ENCODE data around the gene CDKL1. TPM values are rescaled to one million over a fixed set of nuclear protein-coding genes. Genes with fewer than 3 reads are reported as not detected.

CDKL1 gene
- total and polyA plus RNA-seq, 8 donors, result 12.0 to 22.2 (median 17.3) TPM

DNA sequence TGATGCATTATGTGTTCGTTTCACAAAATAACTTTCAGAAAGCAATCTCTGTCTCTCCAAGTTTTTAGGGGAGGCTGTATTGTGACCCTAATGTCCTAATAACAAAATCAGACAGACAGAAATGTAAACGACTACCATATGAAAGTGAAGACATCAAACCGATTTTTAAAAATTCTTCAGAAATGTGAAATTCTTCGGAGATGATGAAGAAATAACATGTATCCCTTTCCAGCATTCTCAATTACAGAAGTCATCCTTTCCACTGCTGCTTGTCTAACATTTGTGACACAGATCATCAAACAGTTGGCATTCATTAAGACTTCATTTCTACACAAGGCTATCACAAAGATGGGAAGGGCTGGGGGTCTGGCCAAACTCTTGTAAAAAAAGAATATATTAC is 43.6 kb downstream of the CDKL1 start:
- H3K27me3 ChIP-seq, result no peaks in the 10 kb centered on the region
- ATAC-seq (no peak), DNase-seq (no peak)
- H3K4me1 ChIP-seq, result no peaks in the 10 kb centered on the region
- H3K36me3 ChIP-seq, result peaks cover 0 to 5% of the 10 kb centered on the region in 2 donors
- H3K9me3 ChIP-seq, result no peaks in the 10 kb centered on the region
- no peak overlapping the region for H3K4me3 ChIP-seq
- intact Hi-C loops (cut with DNase I), result no loop called here
- H3K27ac ChIP-seq, result no peak overlapping the region
- TF ChIP-seq, protein P1, sequence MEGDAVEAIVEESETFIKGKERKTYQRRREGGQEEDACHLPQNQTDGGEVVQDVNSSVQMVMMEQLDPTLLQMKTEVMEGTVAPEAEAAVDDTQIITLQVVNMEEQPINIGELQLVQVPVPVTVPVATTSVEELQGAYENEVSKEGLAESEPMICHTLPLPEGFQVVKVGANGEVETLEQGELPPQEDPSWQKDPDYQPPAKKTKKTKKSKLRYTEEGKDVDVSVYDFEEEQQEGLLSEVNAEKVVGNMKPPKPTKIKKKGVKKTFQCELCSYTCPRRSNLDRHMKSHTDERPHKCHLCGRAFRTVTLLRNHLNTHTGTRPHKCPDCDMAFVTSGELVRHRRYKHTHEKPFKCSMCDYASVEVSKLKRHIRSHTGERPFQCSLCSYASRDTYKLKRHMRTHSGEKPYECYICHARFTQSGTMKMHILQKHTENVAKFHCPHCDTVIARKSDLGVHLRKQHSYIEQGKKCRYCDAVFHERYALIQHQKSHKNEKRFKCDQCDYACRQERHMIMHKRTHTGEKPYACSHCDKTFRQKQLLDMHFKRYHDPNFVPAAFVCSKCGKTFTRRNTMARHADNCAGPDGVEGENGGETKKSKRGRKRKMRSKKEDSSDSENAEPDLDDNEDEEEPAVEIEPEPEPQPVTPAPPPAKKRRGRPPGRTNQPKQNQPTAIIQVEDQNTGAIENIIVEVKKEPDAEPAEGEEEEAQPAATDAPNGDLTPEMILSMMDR (IDR thresholded peaks at IDR 0.05), result no peak

DNA sequence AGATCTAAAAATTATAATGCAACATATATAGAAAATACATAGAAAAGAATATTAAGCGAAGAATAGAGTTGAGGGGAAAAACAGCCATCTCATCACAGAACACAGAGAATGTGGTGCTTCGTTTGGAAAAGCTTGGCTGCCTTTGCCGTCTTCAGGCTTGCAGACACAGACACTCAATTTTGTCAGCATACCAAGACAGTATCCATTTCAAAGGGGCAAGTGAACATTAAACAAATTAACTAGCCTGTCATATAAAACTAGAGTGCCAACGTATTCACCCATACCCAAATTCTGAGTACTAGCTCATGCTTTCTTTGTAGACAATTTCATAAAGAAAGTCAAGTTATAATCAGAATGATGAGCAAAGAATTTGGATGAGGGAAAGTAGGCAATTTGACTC is 44.1 kb downstream of the CDKL1 start:
- TF ChIP-seq, protein P1 (IDR thresholded peaks at IDR 0.05), result no peak
- DNase-seq (no peak), ATAC-seq (no peak)
- peaks cover 0 to under 1% of the 10 kb centered on the region in 2 donors for H3K36me3 ChIP-seq
- intact Hi-C loops (cut with DNase I), result no loop called here
- H3K4me1 ChIP-seq, result no peaks in the 10 kb centered on the region
- H3K4me3 ChIP-seq, result no peak overlapping the region
- no peaks in the 10 kb centered on the region for H3K9me3 ChIP-seq
- no peak overlapping the region for H3K27ac ChIP-seq
- no peaks in the 10 kb centered on the region for H3K27me3 ChIP-seq

DNA sequence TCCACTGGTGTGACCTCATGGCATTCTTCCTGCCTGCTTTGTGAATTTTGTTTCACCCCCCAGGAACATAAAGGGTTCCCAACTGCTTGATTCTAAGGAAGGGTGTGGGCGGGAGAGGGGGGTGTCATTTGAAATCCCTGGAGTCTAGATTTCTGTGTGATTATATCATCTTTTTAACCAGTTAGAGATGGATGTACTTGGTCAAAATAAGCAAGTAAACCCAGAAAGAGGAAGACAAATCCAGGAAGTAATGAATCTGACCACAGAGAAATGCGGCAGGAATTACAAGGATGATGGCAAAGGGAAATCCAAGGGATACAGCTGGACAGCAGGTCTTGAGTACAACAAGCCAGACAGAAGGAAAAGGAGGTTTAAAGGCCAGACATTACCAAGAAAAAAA is 45.7 kb downstream of the CDKL1 start:
- Histone ChIP-seq H3K9me3 (no peaks in the 10 kb centered on the region), H3K4me1 (no peaks in the 10 kb centered on the region), H3K27me3 (no peaks in the 10 kb centered on the region), H3K27ac (no peak overlapping the region), H3K36me3 (no peaks in the 10 kb centered on the region), H3K4me3 (no peak overlapping the region)
- TF ChIP-seq, protein P1 (IDR thresholded peaks at IDR 0.05), result no peak
- intact Hi-C loops (cut with DNase I), result no loop called here
- no peak for DNase-seq
- no peak for ATAC-seq

DNA sequence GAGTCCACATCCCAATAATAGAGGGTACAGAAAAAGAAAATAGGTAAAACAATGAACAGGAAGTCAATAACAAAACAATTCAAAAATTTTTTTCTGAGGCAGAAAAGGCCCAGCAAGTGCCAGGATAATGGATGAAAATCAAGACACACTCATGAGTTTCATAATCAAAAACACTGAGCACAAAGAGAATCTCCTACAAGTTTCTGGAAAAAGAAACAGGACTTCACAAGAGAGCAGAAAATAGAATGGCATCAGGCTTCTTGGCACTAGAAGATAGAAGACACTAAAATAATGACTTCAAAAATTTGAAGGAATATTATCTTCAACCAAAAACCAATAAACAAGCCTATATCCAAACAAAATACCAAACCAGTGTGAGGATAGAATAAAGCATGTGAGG is 47.7 kb downstream of the CDKL1 start:
- ATAC-seq (no peak), DNase-seq (no peak)
- no peak overlapping the region for H3K27ac ChIP-seq
- H3K27me3 ChIP-seq, result no peaks in the 10 kb centered on the region
- no peaks in the 10 kb centered on the region for H3K9me3 ChIP-seq
- no peaks in the 10 kb centered on the region for H3K36me3 ChIP-seq
- TF ChIP-seq, protein P1 (IDR thresholded peaks at IDR 0.05), result no peak
- intact Hi-C loops (cut with DNase I), result no loop called here
- peaks cover 0 to 2% of the 10 kb centered on the region in 2 donors for H3K4me1 ChIP-seq
- no peak overlapping the region for H3K4me3 ChIP-seq

DNA sequence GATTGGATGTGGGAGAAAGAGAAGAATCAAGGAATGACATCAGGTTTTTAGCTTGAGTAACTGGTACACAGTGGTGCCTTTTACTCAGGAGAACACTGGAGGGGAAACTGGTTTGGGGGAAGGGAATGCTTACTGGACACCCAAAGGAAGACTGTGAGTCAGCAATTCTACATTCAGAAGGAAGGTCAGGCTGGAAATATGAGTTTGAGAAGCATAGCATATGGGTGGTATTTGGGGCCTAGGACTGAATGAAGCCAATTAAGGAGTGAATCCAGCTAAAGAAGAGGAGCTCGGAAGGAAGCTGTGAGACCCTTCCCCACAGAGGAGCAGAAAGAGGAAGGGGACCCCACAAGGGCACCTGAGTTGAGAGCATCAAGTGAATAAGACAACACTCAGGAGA is 49.2 kb downstream of the CDKL1 start:
- no peak for DNase-seq
- Histone ChIP-seq H3K27me3 (no peaks in the 10 kb centered on the region), H3K4me3 (no peak overlapping the region), H3K9me3 (no peaks in the 10 kb centered on the region), H3K4me1 (peaks cover 0 to 16% of the 10 kb centered on the region in 2 donors), H3K27ac (no peak overlapping the region), H3K36me3 (no peaks in the 10 kb centered on the region)
- TF ChIP-seq, protein P1 (IDR thresholded peaks at IDR 0.05), result no peak
- intact Hi-C loops (cut with DNase I), result no loop called here
- ATAC-seq, result peak; percentile 69
